SU-DHL-6 (cell line): Measurements from ENCODE around the gene KRT38.

Source experiments
- H2AFZ ChIP-seq: fragments of 200-600 bp; sonication (generic); 2 replicates; pipeline ENCODE4 v1.6.1; 2014; ENCODE audit warnings: low read depth, mild to moderate bottlenecking, moderate library complexity, mixed read lengths, antibody characterized with exemption, low read length; ENCODE audit not compliant: severe bottlenecking
- H3F3A ChIP-seq: fragments of 200-600 bp; shearing (Covaris generic); 2 replicates; pipeline ENCODE4 v1.6.0; 2016; ENCODE audit warnings: antibody characterized with exemption, mild to moderate bottlenecking; ENCODE audit not compliant: insufficient read depth
- H3K27ac ChIP-seq: fragments of 200-600 bp; sonication (generic); 2 replicates; pipeline ENCODE4 v1.5.1; 2016; ENCODE audit warnings: low read depth, mild to moderate bottlenecking, low read length, moderate library complexity, mixed read lengths
- H3K27me3 ChIP-seq: fragments of 200-600 bp; sonication (generic), shearing (Covaris generic); 2 replicates; pipeline ENCODE4 v1.6.0; 2014; ENCODE audit warnings: mild to moderate bottlenecking, low read length
- H3K36me3 ChIP-seq: fragments of 200-600 bp; sonication (generic); 2 replicates; pipeline ENCODE4 v1.6.1; 2014; ENCODE audit warnings: mild to moderate bottlenecking, low read length, mixed read lengths
- H3K4me2 ChIP-seq: fragments of 300-600, 200-600 bp; shearing (Covaris generic), sonication (generic); 2 replicates; pipeline ENCODE4 v1.6.0; 2014; ENCODE audit warnings: low read length, low read depth, mild to moderate bottlenecking; ENCODE audit not compliant: poor library complexity, severe bottlenecking
- H3K4me3 ChIP-seq: fragments of 200-600 bp; sonication (generic); 2 replicates; pipeline ENCODE4 v1.5.1; 2014; ENCODE audit warnings: antibody characterized with exemption, low read length, mild to moderate bottlenecking, mixed read lengths; ENCODE audit not compliant: insufficient read depth, poor library complexity, severe bottlenecking
- H3K79me2 ChIP-seq: fragments of 200-600 bp; sonication (generic); 2 replicates; pipeline ENCODE4 v1.6.1; 2014; ENCODE audit warnings: mild to moderate bottlenecking, low read length, moderate library complexity; ENCODE audit not compliant: insufficient read depth
- H3K9ac ChIP-seq: fragments of 200-600 bp; sonication (generic); 2 replicates; pipeline ENCODE4 v1.7.0; 2014; ENCODE audit warnings: mild to moderate bottlenecking, low read length
- H3K9me2 ChIP-seq: fragments of 200-600 bp; sonication (generic); replicated peaks from 2 replicates; pipeline ENCODE4 v1.6.1; 2014; ENCODE audit warnings: low read length; ENCODE audit not compliant: insufficient read depth
- H3K9me3 ChIP-seq: fragments of 200-600 bp; sonication (generic); 2 replicates; pipeline ENCODE4 v1.6.1; 2014; ENCODE audit warnings: low read length, mixed read lengths; ENCODE audit not compliant: insufficient read depth
- H4K20me1 ChIP-seq: fragments of 200-600 bp; sonication (generic); 2 replicates; pipeline ENCODE4 v1.6.1; 2014; ENCODE audit warnings: low read depth, mild to moderate bottlenecking, antibody characterized with exemption, low read length, moderate library complexity, mixed read lengths
- CTCF ChIP-seq: fragments of 200-600 bp; sonication (generic); IDR thresholded peaks from one replicate; pipeline ENCODE4 v1.5.1; 2017; ENCODE audit warnings: antibody characterized with exemption, mild to moderate bottlenecking, low read length, moderate library complexity; ENCODE audit not compliant: insufficient read depth, poor library complexity, severe bottlenecking
- EZH2phosphoT487 ChIP-seq: fragments of 200-600 bp; sonication (generic), shearing (Covaris generic); conservative IDR thresholded peaks from 2 replicates; pipeline ENCODE4 v1.6.1; 2018; ENCODE audit warnings: mild to moderate bottlenecking, antibody characterized with exemption, low read length, moderate library complexity, mixed read lengths

KRT38 gene

GRCh38 chr17:41483531-41483930 is 42.7 kb upstream of the KRT38 start:
- no peaks in the 10 kb centered on the region for H3K36me3 ChIP-seq
- H3K9ac ChIP-seq = no peak overlapping the region
- no peak for TF ChIP-seq EZH2phosphoT487
- TF ChIP-seq CTCF = no peak
- no peaks in the 10 kb centered on the region for H3F3A ChIP-seq
- H3K4me3 ChIP-seq = no peak overlapping the region
- no peak overlapping the region for H2AFZ ChIP-seq
- no peaks in the 10 kb centered on the region for H3K79me2 ChIP-seq
- no peaks in the 10 kb centered on the region for H3K9me2 ChIP-seq
- no peak overlapping the region for H3K27ac ChIP-seq
- no peaks in the 10 kb centered on the region for H4K20me1 ChIP-seq
- no peaks in the 10 kb centered on the region for H3K9me3 ChIP-seq
- H3K4me2 ChIP-seq = no peak overlapping the region
- H3K27me3 ChIP-seq = no peaks in the 10 kb centered on the region

GRCh38 chr17:41481036-41481435 is 40.3 kb upstream of the KRT38 start, which contains the start of gene KRT35:
KRT35 (minus strand) TSS chr17:41481151; CDS start chr17:41481097, 54 bp downstream.
- Histone ChIP-seq H3K36me3 (no peaks in the 10 kb centered on the region), H4K20me1 (no peaks in the 10 kb centered on the region), H3K27ac (no peak within 1 kb of the TSS), H2AFZ (no peak within 1 kb of the TSS), H3K9me3 (no peaks in the 10 kb centered on the region), H3F3A (no peaks in the 10 kb centered on the region), H3K4me3 (no peak within 1 kb of the TSS), H3K27me3 (no peaks in the 10 kb centered on the region), H3K4me2 (no peak within 1 kb of the TSS), H3K9ac (no peak within 1 kb of the TSS), H3K79me2 (no peaks in the 10 kb centered on the region), H3K9me2 (no peaks in the 10 kb centered on the region)
- TF ChIP-seq EZH2phosphoT487 (no peak), CTCF (no peak)

- Histone ChIP-seq H3K9me3 (no peaks in the 10 kb centered on the region), H3K79me2 (no peaks in the 10 kb centered on the region), H3K9me2 (no peaks in the 10 kb centered on the region), H3K27ac (no peak overlapping the region), H4K20me1 (no peaks in the 10 kb centered on the region), H3F3A (no peaks in the 10 kb centered on the region), H3K27me3 (no peaks in the 10 kb centered on the region), H3K4me3 (no peak overlapping the region), H3K4me2 (no peak overlapping the region), H3K36me3 (no peaks in the 10 kb centered on the region), H2AFZ (no peak overlapping the region), H3K9ac (no peak overlapping the region)
- TF ChIP-seq EZH2phosphoT487 (no peak), CTCF (no peak)
These were observed 39.8 kb upstream of the KRT38 start for GRCh38 chr17:41480581-41480980.

GRCh38 chr17:41480136-41480535 is 39.4 kb upstream of the KRT38 start:
- Histone ChIP-seq H3K4me3 (no peak overlapping the region), H3F3A (no peaks in the 10 kb centered on the region), H3K79me2 (no peaks in the 10 kb centered on the region), H2AFZ (no peak overlapping the region), H4K20me1 (no peaks in the 10 kb centered on the region), H3K9ac (no peak overlapping the region), H3K9me3 (no peaks in the 10 kb centered on the region), H3K36me3 (no peaks in the 10 kb centered on the region), H3K27me3 (no peaks in the 10 kb centered on the region), H3K27ac (no peak overlapping the region), H3K9me2 (no peaks in the 10 kb centered on the region), H3K4me2 (no peak overlapping the region)
- TF ChIP-seq EZH2phosphoT487 (no peak), CTCF (no peak)
